Measurements from ENCODE around the gene BDH2.

DNA sequence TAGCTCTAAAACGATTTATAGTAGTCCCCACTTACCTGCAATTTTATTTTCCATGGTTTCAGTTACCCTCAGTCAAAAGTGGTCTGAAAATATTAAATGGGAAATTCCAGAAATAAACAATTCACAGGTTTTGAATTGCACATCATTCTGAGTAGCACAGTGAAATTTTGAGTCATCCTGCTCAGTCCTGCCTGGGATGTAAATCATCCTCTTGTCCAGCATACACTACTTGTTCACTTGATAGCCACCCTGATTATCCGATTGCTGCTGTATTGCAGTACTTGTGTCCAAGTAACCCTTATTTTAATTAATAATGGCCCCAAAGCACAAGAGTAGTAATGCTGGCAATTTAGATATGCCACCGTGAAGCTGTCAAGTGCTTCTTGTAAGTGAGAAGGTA is 23.5 kb upstream of the BDH2 start:
- TF ChIP-seq, protein P1, sequence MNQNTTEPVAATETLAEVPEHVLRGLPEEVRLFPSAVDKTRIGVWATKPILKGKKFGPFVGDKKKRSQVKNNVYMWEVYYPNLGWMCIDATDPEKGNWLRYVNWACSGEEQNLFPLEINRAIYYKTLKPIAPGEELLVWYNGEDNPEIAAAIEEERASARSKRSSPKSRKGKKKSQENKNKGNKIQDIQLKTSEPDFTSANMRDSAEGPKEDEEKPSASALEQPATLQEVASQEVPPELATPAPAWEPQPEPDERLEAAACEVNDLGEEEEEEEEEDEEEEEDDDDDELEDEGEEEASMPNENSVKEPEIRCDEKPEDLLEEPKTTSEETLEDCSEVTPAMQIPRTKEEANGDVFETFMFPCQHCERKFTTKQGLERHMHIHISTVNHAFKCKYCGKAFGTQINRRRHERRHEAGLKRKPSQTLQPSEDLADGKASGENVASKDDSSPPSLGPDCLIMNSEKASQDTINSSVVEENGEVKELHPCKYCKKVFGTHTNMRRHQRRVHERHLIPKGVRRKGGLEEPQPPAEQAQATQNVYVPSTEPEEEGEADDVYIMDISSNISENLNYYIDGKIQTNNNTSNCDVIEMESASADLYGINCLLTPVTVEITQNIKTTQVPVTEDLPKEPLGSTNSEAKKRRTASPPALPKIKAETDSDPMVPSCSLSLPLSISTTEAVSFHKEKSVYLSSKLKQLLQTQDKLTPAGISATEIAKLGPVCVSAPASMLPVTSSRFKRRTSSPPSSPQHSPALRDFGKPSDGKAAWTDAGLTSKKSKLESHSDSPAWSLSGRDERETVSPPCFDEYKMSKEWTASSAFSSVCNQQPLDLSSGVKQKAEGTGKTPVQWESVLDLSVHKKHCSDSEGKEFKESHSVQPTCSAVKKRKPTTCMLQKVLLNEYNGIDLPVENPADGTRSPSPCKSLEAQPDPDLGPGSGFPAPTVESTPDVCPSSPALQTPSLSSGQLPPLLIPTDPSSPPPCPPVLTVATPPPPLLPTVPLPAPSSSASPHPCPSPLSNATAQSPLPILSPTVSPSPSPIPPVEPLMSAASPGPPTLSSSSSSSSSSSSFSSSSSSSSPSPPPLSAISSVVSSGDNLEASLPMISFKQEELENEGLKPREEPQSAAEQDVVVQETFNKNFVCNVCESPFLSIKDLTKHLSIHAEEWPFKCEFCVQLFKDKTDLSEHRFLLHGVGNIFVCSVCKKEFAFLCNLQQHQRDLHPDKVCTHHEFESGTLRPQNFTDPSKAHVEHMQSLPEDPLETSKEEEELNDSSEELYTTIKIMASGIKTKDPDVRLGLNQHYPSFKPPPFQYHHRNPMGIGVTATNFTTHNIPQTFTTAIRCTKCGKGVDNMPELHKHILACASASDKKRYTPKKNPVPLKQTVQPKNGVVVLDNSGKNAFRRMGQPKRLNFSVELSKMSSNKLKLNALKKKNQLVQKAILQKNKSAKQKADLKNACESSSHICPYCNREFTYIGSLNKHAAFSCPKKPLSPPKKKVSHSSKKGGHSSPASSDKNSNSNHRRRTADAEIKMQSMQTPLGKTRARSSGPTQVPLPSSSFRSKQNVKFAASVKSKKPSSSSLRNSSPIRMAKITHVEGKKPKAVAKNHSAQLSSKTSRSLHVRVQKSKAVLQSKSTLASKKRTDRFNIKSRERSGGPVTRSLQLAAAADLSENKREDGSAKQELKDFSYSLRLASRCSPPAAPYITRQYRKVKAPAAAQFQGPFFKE (tag by site-specific recombination; IDR thresholded peaks at IDR 0.05; ENCODE audit: borderline replicate concordance) = no peak
- TF ChIP-seq, protein P2, sequence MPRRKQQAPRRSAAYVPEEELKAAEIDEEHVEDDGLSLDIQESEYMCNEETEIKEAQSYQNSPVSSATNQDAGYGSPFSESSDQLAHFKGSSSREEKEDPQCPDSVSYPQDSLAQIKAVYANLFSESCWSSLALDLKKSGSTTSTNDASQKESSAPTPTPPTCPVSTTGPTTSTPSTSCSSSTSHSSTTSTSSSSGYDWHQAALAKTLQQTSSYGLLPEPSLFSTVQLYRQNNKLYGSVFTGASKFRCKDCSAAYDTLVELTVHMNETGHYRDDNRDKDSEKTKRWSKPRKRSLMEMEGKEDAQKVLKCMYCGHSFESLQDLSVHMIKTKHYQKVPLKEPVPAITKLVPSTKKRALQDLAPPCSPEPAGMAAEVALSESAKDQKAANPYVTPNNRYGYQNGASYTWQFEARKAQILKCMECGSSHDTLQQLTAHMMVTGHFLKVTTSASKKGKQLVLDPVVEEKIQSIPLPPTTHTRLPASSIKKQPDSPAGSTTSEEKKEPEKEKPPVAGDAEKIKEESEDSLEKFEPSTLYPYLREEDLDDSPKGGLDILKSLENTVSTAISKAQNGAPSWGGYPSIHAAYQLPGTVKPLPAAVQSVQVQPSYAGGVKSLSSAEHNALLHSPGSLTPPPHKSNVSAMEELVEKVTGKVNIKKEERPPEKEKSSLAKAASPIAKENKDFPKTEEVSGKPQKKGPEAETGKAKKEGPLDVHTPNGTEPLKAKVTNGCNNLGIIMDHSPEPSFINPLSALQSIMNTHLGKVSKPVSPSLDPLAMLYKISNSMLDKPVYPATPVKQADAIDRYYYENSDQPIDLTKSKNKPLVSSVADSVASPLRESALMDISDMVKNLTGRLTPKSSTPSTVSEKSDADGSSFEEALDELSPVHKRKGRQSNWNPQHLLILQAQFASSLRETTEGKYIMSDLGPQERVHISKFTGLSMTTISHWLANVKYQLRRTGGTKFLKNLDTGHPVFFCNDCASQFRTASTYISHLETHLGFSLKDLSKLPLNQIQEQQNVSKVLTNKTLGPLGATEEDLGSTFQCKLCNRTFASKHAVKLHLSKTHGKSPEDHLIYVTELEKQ (tag by site-specific recombination; IDR thresholded peaks at IDR 0.05; ENCODE audit: borderline replicate concordance) = no peak
- TF ChIP-seq PRDM4 (tag by site-specific recombination; IDR thresholded peaks at IDR 0.05) (no peak), CTCF (tag by site-specific recombination; IDR thresholded peaks at IDR 0.05) (no peak), ZNF239 (tag by site-specific recombination; IDR thresholded peaks at IDR 0.05) (no peak), ZNF707 (tag by site-specific recombination; IDR thresholded peaks at IDR 0.05) (no peak)
